Measurements from ENCODE around the gene WDR74. TPM values are rescaled to one million over a fixed set of nuclear protein-coding genes. Genes with fewer than 3 reads are reported as not detected.

The WDR74 gene
- total RNA-seq, 1 experiment from 2014 or later: 110 TPM

- TF ChIP-seq TCF7 (CRISPR knock-in tag; IDR thresholded peaks at IDR 0.05; ENCODE audit: low read depth): 0 out of 2 replicates have a peak, but pooled peaks have one; percentile 21
- TF ChIP-seq ETV6 (CRISPR knock-in tag; IDR thresholded peaks at IDR 0.05): no peak
- TF ChIP-seq PRDM15 (CRISPR knock-in tag; IDR thresholded peaks at IDR 0.05): no peak
- peak; percentile 48; the same call in 1 of the 2 replicates for TF ChIP-seq GABPB1 (CRISPR knock-in tag; IDR thresholded peaks at IDR 0.05)
Measured at GRCh38 chr11:62786318-62787004, 52.9 kb downstream of the WDR74 start (continued).

Small RNA genes lying within 50 kb of the gene (microRNA-seq; reads per million reads assigned to microRNA genes)
- gene MIR6514 (ENCODE audit: borderline number of aligned reads): not detected
- not detected for gene MIR6748 (ENCODE audit: borderline number of aligned reads)

Other genes starting within 250 kb of the WDR74 start
- gene TUT1, start 248.1 kb downstream of the WDR74 start, total RNA-seq (2021): 35.3 to 40.0 TPM (median 37.3 TPM) in 3 replicates
- gene MTA2, start 237.7 kb downstream of the WDR74 start, total RNA-seq (2021): 101 to 115 TPM (median 103 TPM) in 3 replicates
- 45.5 to 54.7 TPM (median 51.1 TPM) in 3 replicates for gene EML3, start 226.8 kb downstream of the WDR74 start, total RNA-seq (2021)
- gene ROM1, start 226.3 kb downstream of the WDR74 start, total RNA-seq (2021): 0.78 to 1.6 TPM (median 0.94 TPM) in 3 replicates
- 41.2 to 43.9 TPM (median 43.3 TPM) in 3 replicates for gene B3GAT3, start 217.6 kb downstream of the WDR74 start, total RNA-seq (2021)
- gene GANAB, start 193.0 kb downstream of the WDR74 start, total RNA-seq (2021): 323 to 350 TPM (median 327 TPM) in 3 replicates
- gene INTS5, start 186.3 kb downstream of the WDR74 start, total RNA-seq (2021): 28.9 to 32.7 TPM (median 31.9 TPM) in 3 replicates
- gene C11orf98, start 174.4 kb downstream of the WDR74 start, total RNA-seq (2021): 132 to 154 TPM (median 137 TPM) in 3 replicates
- gene CSKMT, start 174.3 kb downstream of the WDR74 start, total RNA-seq (2021): 60.7 to 75.6 TPM (median 60.9 TPM) in 3 replicates
- gene UQCC3, start 167.9 kb downstream of the WDR74 start, total RNA-seq (2021): 17.7 to 18.7 TPM (median 18.1 TPM) in 3 replicates
- 4.2 to 6.3 TPM (median 5.1 TPM) in 3 replicates for gene LBHD1, start 167.3 kb downstream of the WDR74 start, total RNA-seq (2021)
- gene UBXN1, start 160.5 kb downstream of the WDR74 start, total RNA-seq (2021): 128 to 135 TPM (median 128 TPM) in 3 replicates
- gene LRRN4CL, start 150.1 kb downstream of the WDR74 start, total RNA-seq (2021): 0.16 to 0.39 TPM (median 0.23 TPM) in 3 replicates
- gene BSCL2, start 132.2 kb downstream of the WDR74 start, total RNA-seq (2021): 92.0 to 97.2 TPM (median 92.0 TPM) in 3 replicates
- gene GNG3, start 131.9 kb downstream of the WDR74 start, total RNA-seq (2021): 3.5 to 6.0 TPM (median 3.9 TPM) in 3 replicates
- 42.1 to 42.9 TPM (median 42.2 TPM) in 3 replicates for gene HNRNPUL2, start 112.1 kb downstream of the WDR74 start, total RNA-seq (2021)
- 39.7 to 48.7 TPM (median 39.8 TPM) in 3 replicates for gene TTC9C, start 111.1 kb downstream of the WDR74 start, total RNA-seq (2021)
- gene ZBTB3, start 85.4 kb downstream of the WDR74 start, total RNA-seq (2021): 82.3 to 88.1 TPM (median 88.0 TPM) in 3 replicates
- 81.3 to 101 TPM (median 84.3 TPM) in 3 replicates for gene POLR2G, start 78.0 kb downstream of the WDR74 start, total RNA-seq (2021)
- 33.8 to 42.1 TPM (median 36.3 TPM) in 3 replicates for gene TAF6L, start 68.2 kb downstream of the WDR74 start, total RNA-seq (2021)
- 21.4 to 23.6 TPM (median 22.2 TPM) in 3 replicates for gene TMEM179B, start 52.2 kb downstream of the WDR74 start, total RNA-seq (2021)
- gene TMEM223, start 47.6 kb downstream of the WDR74 start, total RNA-seq (2021): 25.5 to 26.4 TPM (median 25.9 TPM) in 3 replicates
- gene NXF1, start 34.1 kb downstream of the WDR74 start, total RNA-seq (2021): 43.2 to 44.7 TPM (median 44.3 TPM) in 3 replicates
- gene STX5, start 7.5 kb downstream of the WDR74 start, total RNA-seq (2021): 27.2 to 30.2 TPM (median 28.0 TPM) in 3 replicates
- 0.44 TPM in 1 of 3 replicates, not detected in the others for gene TEX54, start 6.7 kb downstream of the WDR74 start, total RNA-seq (2021)
- 244 to 334 TPM (median 265 TPM) in 3 replicates for gene SLC3A2, start 41.3 kb upstream of the WDR74 start, total RNA-seq (2021)
- not detected in 3 replicates for gene CHRM1, start 81.8 kb upstream of the WDR74 start, total RNA-seq (2021)
- gene SLC22A6, start 145.4 kb upstream of the WDR74 start, total RNA-seq (2021): not detected in 3 replicates
- gene SLC22A8, start 176.3 kb upstream of the WDR74 start, total RNA-seq (2021): not detected in 3 replicates

All from WTC11 (cell line).